Measurements from ENCODE around the gene EIF3A.

DNA sequence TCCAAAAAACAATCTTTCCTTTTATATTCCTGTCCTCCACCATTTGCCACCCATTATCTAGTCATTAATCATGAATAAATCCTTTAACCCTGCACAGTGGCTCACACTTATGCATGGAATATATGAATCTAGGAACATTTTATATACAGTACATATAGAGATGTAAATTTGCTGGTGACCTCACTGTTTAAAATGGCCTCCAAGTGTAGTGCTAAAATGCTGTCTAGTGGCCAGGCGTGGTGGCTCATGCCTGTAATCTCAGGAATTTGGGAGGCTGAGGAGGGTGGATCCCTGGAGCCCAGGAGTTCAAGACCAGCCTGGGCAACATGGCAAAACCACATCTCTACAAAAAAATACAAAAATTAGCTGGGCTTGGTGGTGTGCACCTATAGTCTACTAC is 41.5 kb downstream of the EIF3A start:
- TF ChIP-seq, protein P1, sequence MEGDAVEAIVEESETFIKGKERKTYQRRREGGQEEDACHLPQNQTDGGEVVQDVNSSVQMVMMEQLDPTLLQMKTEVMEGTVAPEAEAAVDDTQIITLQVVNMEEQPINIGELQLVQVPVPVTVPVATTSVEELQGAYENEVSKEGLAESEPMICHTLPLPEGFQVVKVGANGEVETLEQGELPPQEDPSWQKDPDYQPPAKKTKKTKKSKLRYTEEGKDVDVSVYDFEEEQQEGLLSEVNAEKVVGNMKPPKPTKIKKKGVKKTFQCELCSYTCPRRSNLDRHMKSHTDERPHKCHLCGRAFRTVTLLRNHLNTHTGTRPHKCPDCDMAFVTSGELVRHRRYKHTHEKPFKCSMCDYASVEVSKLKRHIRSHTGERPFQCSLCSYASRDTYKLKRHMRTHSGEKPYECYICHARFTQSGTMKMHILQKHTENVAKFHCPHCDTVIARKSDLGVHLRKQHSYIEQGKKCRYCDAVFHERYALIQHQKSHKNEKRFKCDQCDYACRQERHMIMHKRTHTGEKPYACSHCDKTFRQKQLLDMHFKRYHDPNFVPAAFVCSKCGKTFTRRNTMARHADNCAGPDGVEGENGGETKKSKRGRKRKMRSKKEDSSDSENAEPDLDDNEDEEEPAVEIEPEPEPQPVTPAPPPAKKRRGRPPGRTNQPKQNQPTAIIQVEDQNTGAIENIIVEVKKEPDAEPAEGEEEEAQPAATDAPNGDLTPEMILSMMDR (IDR thresholded peaks at IDR 0.05; ENCODE audit: insufficient read depth, low read depth, low read length), result no peak
- TF ChIP-seq EZH2 (IDR thresholded peaks at IDR 0.05; ENCODE audit: insufficient read depth, low read length), result no peak

Measured in astrocyte (in vitro differentiated cells and primary cell).